Left ventricle myocardium inferior (tissue), 1 donor: Measurements from ENCODE around the gene SLC8B1. TPM values are rescaled to one million over a fixed set of nuclear protein-coding genes. Genes with fewer than 3 reads are reported as not detected.

Experiments used
- DNase-seq: peaks from one replicate; pipeline ENCODE4 v3.0.0-alpha.2; 2020
- H3K27ac ChIP-seq: fragments of 200-600 bp; replicated peaks from 2 replicates; pipeline ENCODE4 v1.8.0; 2021
- H3K27me3 ChIP-seq: fragments of 200-600 bp; 2 replicates; pipeline ENCODE4 v1.8.0; 2021; ENCODE audit warnings: low read depth
- H3K36me3 ChIP-seq: fragments of 200-600 bp; 2 replicates; pipeline ENCODE4 v1.8.0; 2021
- H3K4me1 ChIP-seq: fragments of 200-600 bp; 2 replicates; pipeline ENCODE4 v1.8.0; 2021
- H3K4me3 ChIP-seq: fragments of 200-600 bp; 2 replicates; pipeline ENCODE4 v1.8.0; 2021; ENCODE audit warnings: mild to moderate bottlenecking, moderate library complexity
- H3K9me3 ChIP-seq: fragments of 200-600 bp; replicated peaks from 2 replicates; pipeline ENCODE4 v1.8.0; 2021
- CTCF ChIP-seq: fragments of 200-600 bp; IDR thresholded peaks from 2 replicates; pipeline ENCODE4 v1.8.0; 2021; ENCODE audit warnings: antibody characterized with exemption, mild to moderate bottlenecking, borderline replicate concordance
- intact Hi-C: fragments of 100-400 bp; cut with micrococcal nuclease; formaldehyde crosslinking; loops from one replicate; pipeline ENCODE4 v1.11.0; 2022
- total RNA-seq: library from RNA; stranded (reverse); fragmentation: NEBNext Ultra II Directional; extraction: Animal tissue kit (Norgen Biotek cat#: 25700); gene quantifications from one replicate; pipeline ENCODE4 v1.2.1, GENCODE V29; 2021
- donor health status: DM: no; HTN: yes; CAD: no; lungs with severe emphysema.

Gene SLC8B1
- total RNA-seq, 1 donor from 2014 or later, result 9.2 TPM

GRCh38 chr12:113332688-113333417 is 2.1 kb downstream of the SLC8B1 start:
- Histone ChIP-seq H3K27ac (peak overlapping the region; percentile 5), H3K36me3 (peaks cover 22% of the 10 kb centered on the region), H3K4me3 (peak overlapping the region; percentile 92), H3K9me3 (no peaks in the 10 kb centered on the region), H3K27me3 (no peaks in the 10 kb centered on the region), H3K4me1 (peaks cover 55% of the 10 kb centered on the region)
- intact Hi-C loops, result no loop called here
- no peak for TF ChIP-seq CTCF
- DNase-seq, result no peak

GRCh38 chr12:113330505-113330904 is 4.4 kb downstream of the SLC8B1 start:
- Histone ChIP-seq H3K36me3 (peaks cover 22% of the 10 kb centered on the region), H3K27me3 (no peaks in the 10 kb centered on the region), H3K4me3 (no peak overlapping the region), H3K4me1 (peaks cover 75% of the 10 kb centered on the region), H3K27ac (no peak overlapping the region), H3K9me3 (no peaks in the 10 kb centered on the region)
- intact Hi-C loops, result no loop called here
- TF ChIP-seq CTCF, result no peak
- no peak for DNase-seq

- Histone ChIP-seq H3K4me1 (peaks cover 71% of the 10 kb centered on the region), H3K9me3 (no peaks in the 10 kb centered on the region), H3K27me3 (no peaks in the 10 kb centered on the region), H3K27ac (peak overlapping the region; percentile 46), H3K4me3 (no peak overlapping the region), H3K36me3 (peaks cover 22% of the 10 kb centered on the region)
- intact Hi-C loops, result no loop called here
- DNase-seq, result no peak
- no peak for TF ChIP-seq CTCF
Measured at GRCh38 chr12:113329791-113330417, 5.0 kb downstream of the SLC8B1 start.

GRCh38 chr12:113329022-113329790 is 5.7 kb downstream of the SLC8B1 start:
- Histone ChIP-seq H3K9me3 (no peaks in the 10 kb centered on the region), H3K36me3 (peaks cover 22% of the 10 kb centered on the region), H3K4me3 (no peak overlapping the region), H3K27me3 (no peaks in the 10 kb centered on the region), H3K4me1 (peaks cover 64% of the 10 kb centered on the region), H3K27ac (peak overlapping the region; percentile 46)
- no peak for TF ChIP-seq CTCF
- intact Hi-C loops, result no loop called here
- no peak for DNase-seq

- intact Hi-C loops, result no loop called here
- DNase-seq, result no peak
- Histone ChIP-seq H3K27me3 (no peaks in the 10 kb centered on the region), H3K36me3 (peaks cover 30% of the 10 kb centered on the region), H3K4me3 (no peak overlapping the region), H3K4me1 (peaks cover 57% of the 10 kb centered on the region), H3K9me3 (no peaks in the 10 kb centered on the region), H3K27ac (peak overlapping the region; percentile 46)
- TF ChIP-seq CTCF, result no peak
Measured at GRCh38 chr12:113328368-113328889, 6.5 kb downstream of the SLC8B1 start.
